ENCODE data around the gene VN1R5. TPM values are rescaled to one million over a fixed set of nuclear protein-coding genes. Genes with fewer than 3 reads are reported as not detected.

The VN1R5 gene
- total and polyA plus RNA-seq, 9 of the 15 experiments (the other 6 are each of a cell fraction or from before 2014, with no cell fraction given), result not detected

DNA sequence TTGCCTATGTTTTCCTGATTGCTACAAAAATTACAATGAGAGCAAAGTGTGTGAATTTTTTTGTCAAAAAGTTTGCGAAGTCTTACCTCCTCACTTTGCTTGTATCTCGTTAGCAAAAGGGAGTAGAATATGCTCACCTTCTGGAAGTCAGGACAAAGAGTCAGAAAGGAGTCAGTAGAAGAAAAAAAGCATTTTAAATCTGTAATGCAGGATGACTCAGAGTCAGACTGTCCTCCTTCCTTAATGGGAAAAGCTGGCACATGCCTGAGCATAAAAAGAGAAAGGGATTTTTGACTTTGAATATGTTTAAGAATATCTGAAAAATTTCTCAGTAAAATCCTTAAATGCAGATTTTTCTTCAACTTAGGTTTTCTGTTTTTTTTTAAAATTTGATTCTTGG lies 14.2 kb upstream of the VN1R5 start:
- Histone ChIP-seq H3K79me2 (ENCODE audit: control insufficient read depth, insufficient read depth, low read length) (no peaks in the 10 kb centered on the region), H2AFZ (ENCODE audit: low read depth, low read length) (no peak overlapping the region), H3K27me3 (ENCODE audit: control insufficient read depth in 2 of 2, insufficient read depth in 2 of 2, low read length in 2 of 2) (peaks cover 0 to 5% of the 10 kb centered on the region in 2 experiments; a peak in 1 of 5 replicates), H3K9me1 (ENCODE audit: control insufficient read depth, insufficient read depth, low read length) (no peaks in the 10 kb centered on the region), H3K9me3 (replicated peaks; ENCODE audit: control insufficient read depth, insufficient read depth, low read depth, low read length) (peaks cover 9% of the 10 kb centered on the region; the same call in 1 of the 2 replicates), H3K36me3 (ENCODE audit: control insufficient read depth, insufficient read depth, low read length) (no peaks in the 10 kb centered on the region), H3K9ac (ENCODE audit: insufficient read depth in 1 of 2, low read depth in 2 of 2, low read length in 2 of 2) (no peak overlapping the region), H3K27ac (ENCODE audit: extremely low read depth, low read depth, low read length) (no peak overlapping the region), H3K4me1 (replicated peaks in 1 of 2; ENCODE audit: control insufficient read depth in 2 of 2, insufficient read depth in 2 of 2, low read length in 2 of 2) (no peaks in the 10 kb centered on the region; a peak in 1 of 5 replicates), H4K20me1 (replicated peaks; ENCODE audit: control insufficient read depth, insufficient read depth, low read length) (no peaks in the 10 kb centered on the region), H3K4me3 (no peak overlapping the region), H3K4me2 (ENCODE audit: insufficient read depth, low read length) (no peak overlapping the region)
- in situ Hi-C loops (cut with MboI) (no loop called here), intact Hi-C loops (cut with micrococcal nuclease) (no loop called here)
- DNase-seq (ENCODE audit: extremely low read depth in 1 of 4, low spot score in 3 of 4), result no peak
- ATAC-seq, result no peak
- POLR2A ChIA-PET, result no interaction called here
- no peak for FAIRE-seq
- CTCF ChIA-PET (ENCODE audit: low intra/inter-chr PET ratio), result no interaction called here
- BruUV-seq (replicated peaks), result no TSS peak
- 3% methylated on average over 2 of the region's 2 CpGs for WGBS (ENCODE audit: insufficient coverage, low coverage, missing lambda C conversion rate)
- TF ChIP-seq MYNN (IDR thresholded peaks at IDR 0.05) (no peak), MYNN (CRISPR knock-in tag; IDR thresholded peaks at IDR 0.05) (no peak), RAD21 (CRISPR knock-in tag; conservative IDR thresholded peaks at IDR 0.05 in 1 of 2, IDR thresholded peaks at IDR 0.05 in 1 of 2) (no peak), BRD9 (IDR thresholded peaks at IDR 0.05; ENCODE audit: low read depth, partially characterized antibody) (no peak), ZBTB1 (CRISPR knock-in tag; IDR thresholded peaks at IDR 0.05; ENCODE audit: borderline replicate concordance, low read depth) (no peak), FOXA1 (IDR thresholded peaks at IDR 0.05; ENCODE audit: borderline replicate concordance) (no peak), ZNF3 (CRISPR knock-in tag; IDR thresholded peaks at IDR 0.05) (no peak), DMBX1 (CRISPR knock-in tag; IDR thresholded peaks at IDR 0.05; ENCODE audit: borderline replicate concordance) (no peak), ZNF584 (CRISPR knock-in tag; IDR thresholded peaks at IDR 0.05; ENCODE audit: low read depth) (no peak), ZNF76 (CRISPR knock-in tag; IDR thresholded peaks at IDR 0.05; ENCODE audit: borderline replicate concordance) (no peak), CBX5 (IDR thresholded peaks at IDR 0.05; ENCODE audit: borderline replicate concordance, low read depth) (no peak), ZNF324 (CRISPR knock-in tag; IDR thresholded peaks at IDR 0.05) (no peak), ILK (tag; IDR thresholded peaks at IDR 0.05; ENCODE audit: borderline replicate concordance, low read depth) (no peak)
- TF ChIP-seq, protein P1, sequence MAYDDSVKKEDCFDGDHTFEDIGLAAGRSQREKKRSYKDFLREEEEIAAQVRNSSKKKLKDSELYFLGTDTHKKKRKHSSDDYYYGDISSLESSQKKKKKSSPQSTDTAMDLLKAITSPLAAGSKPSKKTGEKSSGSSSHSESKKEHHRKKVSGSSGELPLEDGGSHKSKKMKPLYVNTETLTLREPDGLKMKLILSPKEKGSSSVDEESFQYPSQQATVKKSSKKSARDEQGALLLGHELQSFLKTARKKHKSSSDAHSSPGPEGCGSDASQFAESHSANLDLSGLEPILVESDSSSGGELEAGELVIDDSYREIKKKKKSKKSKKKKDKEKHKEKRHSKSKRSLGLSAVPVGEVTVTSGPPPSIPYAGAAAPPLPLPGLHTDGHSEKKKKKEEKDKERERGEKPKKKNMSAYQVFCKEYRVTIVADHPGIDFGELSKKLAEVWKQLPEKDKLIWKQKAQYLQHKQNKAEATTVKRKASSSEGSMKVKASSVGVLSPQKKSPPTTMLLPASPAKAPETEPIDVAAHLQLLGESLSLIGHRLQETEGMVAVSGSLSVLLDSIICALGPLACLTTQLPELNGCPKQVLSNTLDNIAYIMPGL (CRISPR knock-in tag; IDR thresholded peaks at IDR 0.05), result no peak
- TF ChIP-seq, protein P2, sequence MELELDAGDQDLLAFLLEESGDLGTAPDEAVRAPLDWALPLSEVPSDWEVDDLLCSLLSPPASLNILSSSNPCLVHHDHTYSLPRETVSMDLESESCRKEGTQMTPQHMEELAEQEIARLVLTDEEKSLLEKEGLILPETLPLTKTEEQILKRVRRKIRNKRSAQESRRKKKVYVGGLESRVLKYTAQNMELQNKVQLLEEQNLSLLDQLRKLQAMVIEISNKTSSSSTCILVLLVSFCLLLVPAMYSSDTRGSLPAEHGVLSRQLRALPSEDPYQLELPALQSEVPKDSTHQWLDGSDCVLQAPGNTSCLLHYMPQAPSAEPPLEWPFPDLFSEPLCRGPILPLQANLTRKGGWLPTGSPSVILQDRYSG (tag; conservative IDR thresholded peaks at IDR 0.05; ENCODE audit: low read depth), result no peak
- TF ChIP-seq, protein P3, sequence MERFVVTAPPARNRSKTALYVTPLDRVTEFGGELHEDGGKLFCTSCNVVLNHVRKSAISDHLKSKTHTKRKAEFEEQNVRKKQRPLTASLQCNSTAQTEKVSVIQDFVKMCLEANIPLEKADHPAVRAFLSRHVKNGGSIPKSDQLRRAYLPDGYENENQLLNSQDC (CRISPR knock-in tag; IDR thresholded peaks at IDR 0.05), result no peak
- TF ChIP-seq, protein P4, sequence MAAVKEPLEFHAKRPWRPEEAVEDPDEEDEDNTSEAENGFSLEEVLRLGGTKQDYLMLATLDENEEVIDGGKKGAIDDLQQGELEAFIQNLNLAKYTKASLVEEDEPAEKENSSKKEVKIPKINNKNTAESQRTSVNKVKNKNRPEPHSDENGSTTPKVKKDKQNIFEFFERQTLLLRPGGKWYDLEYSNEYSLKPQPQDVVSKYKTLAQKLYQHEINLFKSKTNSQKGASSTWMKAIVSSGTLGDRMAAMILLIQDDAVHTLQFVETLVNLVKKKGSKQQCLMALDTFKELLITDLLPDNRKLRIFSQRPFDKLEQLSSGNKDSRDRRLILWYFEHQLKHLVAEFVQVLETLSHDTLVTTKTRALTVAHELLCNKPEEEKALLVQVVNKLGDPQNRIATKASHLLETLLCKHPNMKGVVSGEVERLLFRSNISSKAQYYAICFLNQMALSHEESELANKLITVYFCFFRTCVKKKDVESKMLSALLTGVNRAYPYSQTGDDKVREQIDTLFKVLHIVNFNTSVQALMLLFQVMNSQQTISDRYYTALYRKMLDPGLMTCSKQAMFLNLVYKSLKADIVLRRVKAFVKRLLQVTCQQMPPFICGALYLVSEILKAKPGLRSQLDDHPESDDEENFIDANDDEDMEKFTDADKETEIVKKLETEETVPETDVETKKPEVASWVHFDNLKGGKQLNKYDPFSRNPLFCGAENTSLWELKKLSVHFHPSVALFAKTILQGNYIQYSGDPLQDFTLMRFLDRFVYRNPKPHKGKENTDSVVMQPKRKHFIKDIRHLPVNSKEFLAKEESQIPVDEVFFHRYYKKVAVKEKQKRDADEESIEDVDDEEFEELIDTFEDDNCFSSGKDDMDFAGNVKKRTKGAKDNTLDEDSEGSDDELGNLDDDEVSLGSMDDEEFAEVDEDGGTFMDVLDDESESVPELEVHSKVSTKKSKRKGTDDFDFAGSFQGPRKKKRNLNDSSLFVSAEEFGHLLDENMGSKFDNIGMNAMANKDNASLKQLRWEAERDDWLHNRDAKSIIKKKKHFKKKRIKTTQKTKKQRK (IDR thresholded peaks at IDR 0.05; ENCODE audit: borderline replicate concordance, low read depth, low read length), result no peak

Data from K562 (cell line).